Stomach smooth muscle (tissue), 2 donors: ENCODE measurements around the gene STEAP2.
"Not testable (repeated sequence)": the region's sequence is repeated elsewhere in the genome, so short reads cannot be mapped to it uniquely, and the experiment has no call there.

Source experiments
- H3K27ac ChIP-seq: one replicate; pipeline ENCODE4 v1.7.0; 2013; ENCODE audit warnings: mild to moderate bottlenecking, low read length, inconsistent platforms
- H3K27me3 ChIP-seq, 2 donors: one replicate each; pipeline ENCODE4 v1.7.0; 2013; ENCODE audit warnings: low read length in 2 of 2; ENCODE audit not compliant: insufficient read depth in 2 of 2, control insufficient read depth in 1 of 2
- H3K36me3 ChIP-seq, 2 donors: one replicate each; pipeline ENCODE4 v1.7.0; 2013; ENCODE audit warnings: low read length in 2 of 2; ENCODE audit not compliant: control insufficient read depth in 2 of 2, insufficient read depth in 2 of 2
- H3K4me1 ChIP-seq: one replicate; pipeline ENCODE4 v1.7.0; 2013; ENCODE audit warnings: low read length; ENCODE audit not compliant: control insufficient read depth, insufficient read depth
- H3K4me3 ChIP-seq, 2 donors: one replicate each; pipeline ENCODE4 v1.7.0; 2013; ENCODE audit warnings: low read length in 2 of 2
- H3K9ac ChIP-seq, 2 donors: one replicate each; pipeline ENCODE4 v1.7.0; 2013; ENCODE audit warnings: low read length in 2 of 2, mild to moderate bottlenecking in 1 of 2
- H3K9me3 ChIP-seq, 2 donors: one replicate each; pipeline ENCODE4 v1.7.0; 2013; ENCODE audit warnings: low read length in 2 of 2; ENCODE audit not compliant: control insufficient read depth in 2 of 2
- donor health status: healthy.
- donor health status: Pancreatic carcinoma.

Gene STEAP2

DNA sequence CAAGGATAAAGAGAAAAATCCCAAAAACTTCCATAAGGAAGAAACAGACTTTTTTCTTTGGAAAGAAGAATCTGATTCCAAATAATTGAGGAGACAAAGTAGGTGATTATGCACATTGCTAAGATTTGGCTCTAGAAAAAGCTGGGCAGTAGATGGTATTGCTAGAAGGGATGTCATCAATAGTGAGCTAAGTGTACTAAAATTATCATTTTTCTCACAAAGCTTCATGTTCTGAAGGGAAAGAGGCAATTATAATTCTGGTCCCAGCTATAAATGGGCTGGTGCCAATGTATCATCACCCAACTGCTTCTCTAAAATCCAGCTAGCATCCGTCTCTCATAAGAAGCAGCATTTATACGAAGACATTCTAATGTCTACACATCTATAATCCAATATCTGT is 33.4 kb upstream of the STEAP2 start:
- Histone ChIP-seq H3K9me3 (no peaks in the 10 kb centered on the region), H3K36me3 (no peaks in the 10 kb centered on the region), H3K4me3 (no peak overlapping the region), H3K4me1 (no peaks in the 10 kb centered on the region), H3K27me3 (no peaks in the 10 kb centered on the region), H3K27ac (no peak overlapping the region), H3K9ac (no peak overlapping the region)

DNA sequence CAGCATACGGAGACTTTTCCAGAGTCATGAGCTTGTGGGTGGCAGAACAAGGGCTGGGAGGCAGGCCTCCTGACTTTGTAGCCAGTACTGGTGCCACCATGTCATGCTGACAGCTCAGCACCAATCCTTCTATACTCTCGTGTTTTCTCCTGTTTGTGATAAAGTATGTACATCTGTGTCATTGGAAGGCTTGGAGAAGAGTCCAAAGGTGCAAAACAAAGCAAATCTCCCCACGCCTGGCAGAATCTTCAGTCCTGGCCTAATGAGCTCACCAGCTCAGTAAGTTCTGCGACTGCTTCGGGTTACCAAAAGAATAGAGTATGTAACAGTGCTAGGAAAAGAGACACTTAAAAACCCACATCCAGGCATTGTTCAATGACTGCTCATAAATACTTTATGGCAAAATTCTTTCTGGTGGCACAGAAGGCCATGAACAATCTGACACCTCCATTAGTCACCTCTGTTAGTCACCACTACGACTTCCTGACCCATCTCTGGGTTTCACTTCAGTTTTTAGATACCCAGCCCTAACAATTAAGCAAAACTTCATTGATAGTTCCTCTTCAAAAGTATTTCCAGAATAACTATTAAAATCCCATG is 32.8 kb upstream of the STEAP2 start:
- no peaks in the 10 kb centered on the region for H3K27me3 ChIP-seq
- no peak overlapping the region for H3K4me3 ChIP-seq
- no peaks in the 10 kb centered on the region for H3K36me3 ChIP-seq
- no peak overlapping the region for H3K9ac ChIP-seq
- no peaks in the 10 kb centered on the region for H3K4me1 ChIP-seq
- H3K27ac ChIP-seq, result no peak overlapping the region
- H3K9me3 ChIP-seq, result no peaks in the 10 kb centered on the region

DNA sequence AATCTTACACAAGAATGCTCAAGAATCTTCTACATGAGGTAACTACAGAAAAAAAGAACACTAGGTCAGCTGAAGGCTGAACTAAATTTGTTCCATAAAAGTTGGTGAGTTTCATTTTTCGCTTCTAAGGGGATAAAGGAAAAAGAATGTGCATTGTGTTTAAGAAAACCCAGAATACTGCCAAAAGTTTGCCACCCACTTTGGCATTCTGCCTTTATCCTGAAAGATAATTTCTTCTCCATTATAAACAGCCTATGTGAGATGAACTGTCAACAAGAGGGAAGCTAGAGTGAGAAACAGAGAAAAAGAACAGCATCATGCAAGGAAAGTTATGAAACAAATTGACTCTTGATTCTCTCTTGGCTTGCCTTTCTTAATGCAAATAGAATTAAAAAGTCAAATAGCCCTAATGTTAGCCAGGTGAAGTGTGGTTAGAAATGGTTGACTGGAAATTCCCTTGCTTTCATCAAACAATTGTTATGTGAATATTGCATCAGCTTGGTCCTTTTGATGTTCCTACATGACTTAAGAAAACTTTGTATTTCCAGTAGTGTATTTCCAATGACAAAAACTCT is 31.4 kb upstream of the STEAP2 start:
- H3K9me3 ChIP-seq, result no peaks in the 10 kb centered on the region

DNA sequence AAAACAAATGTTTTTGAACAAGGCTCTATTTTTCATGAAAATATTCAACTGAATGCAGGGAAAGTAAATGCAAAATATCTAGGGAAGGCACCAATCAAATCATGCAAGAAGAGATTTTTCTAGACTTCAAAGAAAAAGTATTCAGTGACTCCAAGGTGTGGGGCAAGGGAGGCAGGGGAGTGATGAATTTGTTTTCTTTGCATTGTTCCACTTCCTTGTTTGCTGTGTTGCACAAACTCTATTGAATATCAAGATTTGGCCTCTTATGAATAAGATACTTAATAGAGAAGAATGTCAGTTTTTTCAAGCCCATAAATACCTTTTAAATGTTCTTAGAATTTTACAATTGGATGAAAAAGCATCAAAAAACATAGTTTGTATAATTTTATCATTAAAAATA is 30.9 kb upstream of the STEAP2 start:
- Histone ChIP-seq H3K4me1 (no peaks in the 10 kb centered on the region), H3K27me3 (no peaks in the 10 kb centered on the region), H3K9ac (no peak overlapping the region), H3K36me3 (no peaks in the 10 kb centered on the region), H3K9me3 (no peaks in the 10 kb centered on the region), H3K27ac (no peak overlapping the region), H3K4me3 (no peak overlapping the region)

More for the DNA sequence above, 31.4 kb upstream of the STEAP2 start:
- no peak overlapping the region for H3K4me3 ChIP-seq
- H3K27ac ChIP-seq, result no peak overlapping the region
- no peaks in the 10 kb centered on the region for H3K36me3 ChIP-seq
- H3K4me1 ChIP-seq, result no peaks in the 10 kb centered on the region
- no peaks in the 10 kb centered on the region for H3K27me3 ChIP-seq
- H3K9ac ChIP-seq, result no peak overlapping the region

DNA sequence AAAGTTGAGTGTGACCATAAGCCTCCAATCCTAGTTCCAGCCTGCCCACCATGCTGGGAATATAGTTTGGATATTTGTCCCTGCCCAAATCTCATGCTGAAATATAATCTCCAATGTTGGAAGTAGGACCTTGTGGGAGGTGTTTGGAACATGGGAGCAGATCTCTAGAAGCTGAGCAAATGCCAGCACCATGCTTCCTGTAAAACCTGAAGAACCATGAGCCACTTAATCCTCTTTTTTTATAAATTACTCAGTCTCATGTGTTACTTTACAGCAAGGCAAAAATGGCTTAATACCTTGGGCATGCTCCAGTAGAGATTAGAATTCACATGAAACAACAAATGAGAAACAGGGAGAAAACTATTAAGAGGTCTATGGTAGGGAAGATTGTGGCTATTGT is 30.1 kb upstream of the STEAP2 start:
- Histone ChIP-seq H3K36me3 (no peaks in the 10 kb centered on the region), H3K9ac (no peak overlapping the region), H3K4me1 (no peaks in the 10 kb centered on the region), H3K27me3 (no peaks in the 10 kb centered on the region), H3K9me3 (no peaks in the 10 kb centered on the region), H3K27ac (no peak overlapping the region), H3K4me3 (no peak overlapping the region)

DNA sequence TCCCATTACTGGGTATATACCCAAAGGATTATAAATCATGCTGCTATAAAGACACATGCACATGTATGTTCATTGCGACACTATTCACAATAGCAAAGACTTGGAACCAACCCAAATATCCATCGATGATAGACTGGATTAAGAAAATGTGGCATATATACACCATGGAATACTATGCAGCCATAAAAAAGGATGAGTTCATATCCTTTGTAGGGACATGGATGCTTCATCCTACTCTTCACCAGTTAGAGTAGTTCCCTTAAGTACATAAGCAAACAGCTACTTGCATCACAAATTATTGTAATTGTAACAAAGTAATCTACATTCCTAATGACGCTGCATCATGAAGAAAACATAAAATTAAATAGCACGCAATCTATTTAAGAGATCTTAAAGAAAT is 25.2 kb upstream of the STEAP2 start:
- H3K27me3 ChIP-seq, H3K9ac ChIP-seq, H3K27ac ChIP-seq, H3K4me1 ChIP-seq, H3K36me3 ChIP-seq, H3K4me3 ChIP-seq, H3K9me3 ChIP-seq: not testable (repeated sequence)

DNA sequence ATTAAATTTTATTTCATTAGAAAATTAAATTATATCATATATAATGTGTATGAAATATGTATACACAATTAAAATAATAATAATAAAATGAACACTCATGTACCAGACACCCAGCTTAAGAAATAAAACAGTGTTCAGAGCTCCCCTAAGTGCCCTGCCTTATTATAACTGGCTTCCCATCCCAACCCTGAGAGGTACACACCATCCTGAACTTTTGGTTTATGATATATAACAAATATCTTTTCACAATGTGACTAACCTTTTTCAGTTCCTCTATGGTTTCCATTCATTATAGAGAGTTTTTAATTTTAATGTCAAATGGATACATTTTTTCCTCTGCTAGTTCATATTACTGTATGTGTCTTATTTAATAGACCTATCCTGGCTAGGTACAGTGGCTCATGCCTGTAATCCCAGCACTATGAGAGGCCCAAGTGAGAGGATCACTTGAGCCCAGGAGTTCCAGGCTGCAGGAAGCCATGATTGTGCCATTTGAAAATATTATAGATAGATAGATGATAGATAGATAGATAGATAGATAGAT is 24.0 kb upstream of the STEAP2 start:
- Histone ChIP-seq H3K27me3 (no peaks in the 10 kb centered on the region), H3K9me3 (no peaks in the 10 kb centered on the region), H3K36me3 (no peaks in the 10 kb centered on the region), H3K4me3 (no peak overlapping the region), H3K4me1 (no peaks in the 10 kb centered on the region), H3K27ac (no peak overlapping the region), H3K9ac (no peak overlapping the region)

DNA sequence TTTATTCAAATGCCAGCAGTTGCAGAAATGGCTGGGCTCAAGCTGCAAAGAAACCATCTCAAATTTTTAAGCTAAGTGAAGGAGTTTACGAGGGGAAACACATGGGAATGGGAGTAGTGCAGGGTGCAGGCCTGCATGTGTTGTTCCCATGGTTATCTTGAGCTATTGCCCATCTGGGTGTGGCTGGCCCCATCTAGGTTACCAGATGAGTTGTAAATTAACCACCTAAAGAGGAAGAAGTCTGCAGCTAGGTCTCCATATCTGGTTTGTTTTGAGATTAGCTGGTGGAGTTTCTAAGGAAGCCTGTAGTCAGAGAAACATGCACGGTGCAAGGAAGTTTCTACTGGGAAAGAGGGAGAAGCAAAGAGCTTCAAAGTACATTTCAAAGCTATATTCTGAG is 23.3 kb upstream of the STEAP2 start:
- Histone ChIP-seq H3K9ac (no peak overlapping the region), H3K9me3 (no peaks in the 10 kb centered on the region), H3K4me1 (no peaks in the 10 kb centered on the region), H3K4me3 (no peak overlapping the region), H3K27ac (no peak overlapping the region), H3K27me3 (no peaks in the 10 kb centered on the region), H3K36me3 (no peaks in the 10 kb centered on the region)

DNA sequence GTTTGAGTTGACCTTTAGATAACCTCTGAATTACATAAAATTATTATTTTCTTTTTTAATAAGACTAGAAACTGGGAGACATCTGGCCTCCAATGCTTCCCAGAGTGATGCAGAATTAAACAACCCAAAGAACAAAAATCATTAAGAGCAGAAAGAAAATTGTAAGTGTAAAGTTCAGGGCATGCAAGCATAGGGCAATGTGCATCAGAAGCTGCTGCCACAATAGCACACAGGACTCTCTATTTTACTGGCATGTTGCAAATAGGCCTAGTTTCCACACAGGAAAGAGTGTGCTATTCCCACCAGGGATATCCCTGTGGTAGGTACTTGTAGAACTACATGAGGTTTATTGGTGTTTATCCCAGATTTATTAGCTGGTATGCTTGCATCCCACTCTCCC is 20.5 kb upstream of the STEAP2 start:
- H3K9me3 ChIP-seq, result no peaks in the 10 kb centered on the region
- H3K27me3 ChIP-seq, result no peaks in the 10 kb centered on the region
- H3K4me1 ChIP-seq, result no peaks in the 10 kb centered on the region
- no peak overlapping the region for H3K27ac ChIP-seq
- no peak overlapping the region for H3K9ac ChIP-seq
- no peak overlapping the region for H3K4me3 ChIP-seq
- no peaks in the 10 kb centered on the region for H3K36me3 ChIP-seq

DNA sequence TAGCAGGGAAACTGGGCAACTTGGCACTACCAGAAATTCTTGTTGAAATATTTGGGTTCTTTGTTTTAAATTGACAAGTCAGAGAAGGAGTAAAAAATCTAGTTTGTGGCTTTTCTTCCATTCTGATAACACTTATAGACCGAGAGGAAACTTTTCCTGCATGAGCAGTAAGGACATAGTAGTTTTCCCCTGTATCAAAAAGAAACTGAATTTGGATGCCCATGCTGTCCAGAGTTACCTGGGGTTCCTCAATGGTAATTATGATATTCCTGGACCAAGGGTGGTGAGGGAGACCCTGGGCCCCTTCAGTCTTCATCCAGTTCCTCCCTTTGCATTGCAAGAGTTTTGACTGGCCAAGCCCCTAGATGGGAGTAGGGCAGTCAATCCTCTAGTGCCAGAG is 19.9 kb upstream of the STEAP2 start:
- Histone ChIP-seq H3K9ac (no peak overlapping the region), H3K4me3 (no peak overlapping the region), H3K27ac (no peak overlapping the region), H3K4me1 (no peaks in the 10 kb centered on the region), H3K9me3 (no peaks in the 10 kb centered on the region), H3K36me3 (no peaks in the 10 kb centered on the region), H3K27me3 (no peaks in the 10 kb centered on the region)

DNA sequence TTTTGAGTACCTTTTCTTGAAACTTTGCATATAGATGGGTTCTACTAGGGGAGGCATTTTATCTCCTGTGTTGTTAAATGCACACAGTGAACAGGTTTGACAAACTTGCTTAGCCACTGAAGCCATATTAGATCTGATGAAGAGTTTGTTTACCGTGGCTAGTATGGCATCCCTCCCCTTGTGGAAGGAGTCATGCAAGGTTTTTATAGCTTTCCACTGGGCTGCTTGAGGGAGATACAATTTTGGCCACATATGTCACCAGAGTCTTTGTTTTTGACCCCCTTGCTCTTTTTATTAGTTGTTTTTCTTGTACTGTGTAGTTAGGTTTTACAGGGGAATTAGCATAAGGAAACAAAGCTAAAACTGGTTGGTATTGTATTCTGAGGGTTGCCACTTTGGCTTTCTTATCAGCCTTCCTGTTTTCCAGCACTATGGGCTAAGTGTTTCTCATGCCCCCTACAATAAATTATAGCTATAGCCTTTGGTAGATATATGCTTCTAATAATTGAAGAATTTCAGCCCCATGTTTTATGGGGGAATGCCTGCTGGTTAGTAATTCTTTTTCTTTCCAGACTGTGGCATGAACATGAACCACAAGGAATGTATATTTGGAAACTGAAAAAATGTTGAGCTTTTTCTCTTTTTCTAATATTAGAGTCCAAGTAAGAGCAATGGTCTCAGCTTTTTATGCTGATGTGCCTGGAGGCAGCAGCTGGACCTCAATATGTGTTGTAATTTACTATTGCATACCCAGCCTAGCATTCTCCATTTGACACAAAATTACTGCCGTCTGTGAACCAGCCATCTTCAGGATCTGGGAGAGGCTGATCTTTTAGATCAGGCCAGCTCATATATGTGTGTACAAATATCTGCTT is 18.4 kb upstream of the STEAP2 start:
- H3K9ac ChIP-seq, result no peak overlapping the region
- no peak overlapping the region for H3K27ac ChIP-seq
- H3K36me3 ChIP-seq, result no peaks in the 10 kb centered on the region
- H3K9me3 ChIP-seq, result no peaks in the 10 kb centered on the region
- no peaks in the 10 kb centered on the region for H3K4me1 ChIP-seq
- H3K27me3 ChIP-seq, result no peaks in the 10 kb centered on the region
- no peak overlapping the region for H3K4me3 ChIP-seq
